ENCODE results near the gene HDAC4.

DNA sequence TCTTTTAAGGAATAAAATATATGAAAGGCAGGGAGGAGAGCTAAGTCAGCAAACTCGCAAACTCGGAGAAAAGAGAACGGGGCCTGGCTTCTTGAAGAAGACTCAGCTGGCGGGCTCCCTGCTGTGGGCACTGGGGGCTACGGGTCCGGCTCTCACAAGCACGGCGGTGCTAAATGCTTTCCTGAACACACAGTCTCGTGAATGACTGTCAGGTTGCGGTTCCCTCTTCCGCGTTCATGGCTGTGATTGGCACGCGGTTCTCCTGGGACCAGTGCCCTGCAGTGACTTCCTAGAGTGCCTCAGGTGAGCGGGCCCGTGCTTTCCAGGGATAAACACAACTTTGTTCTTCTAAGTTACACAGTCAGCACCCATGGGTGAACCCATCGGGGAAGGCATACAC is 208.4 kb downstream of the HDAC4 start:
- TF ChIP-seq, protein P1, sequence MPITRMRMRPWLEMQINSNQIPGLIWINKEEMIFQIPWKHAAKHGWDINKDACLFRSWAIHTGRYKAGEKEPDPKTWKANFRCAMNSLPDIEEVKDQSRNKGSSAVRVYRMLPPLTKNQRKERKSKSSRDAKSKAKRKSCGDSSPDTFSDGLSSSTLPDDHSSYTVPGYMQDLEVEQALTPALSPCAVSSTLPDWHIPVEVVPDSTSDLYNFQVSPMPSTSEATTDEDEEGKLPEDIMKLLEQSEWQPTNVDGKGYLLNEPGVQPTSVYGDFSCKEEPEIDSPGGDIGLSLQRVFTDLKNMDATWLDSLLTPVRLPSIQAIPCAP (CRISPR knock-in tag; IDR thresholded peaks at IDR 0.05) = no peak
- TF ChIP-seq, protein P2, sequence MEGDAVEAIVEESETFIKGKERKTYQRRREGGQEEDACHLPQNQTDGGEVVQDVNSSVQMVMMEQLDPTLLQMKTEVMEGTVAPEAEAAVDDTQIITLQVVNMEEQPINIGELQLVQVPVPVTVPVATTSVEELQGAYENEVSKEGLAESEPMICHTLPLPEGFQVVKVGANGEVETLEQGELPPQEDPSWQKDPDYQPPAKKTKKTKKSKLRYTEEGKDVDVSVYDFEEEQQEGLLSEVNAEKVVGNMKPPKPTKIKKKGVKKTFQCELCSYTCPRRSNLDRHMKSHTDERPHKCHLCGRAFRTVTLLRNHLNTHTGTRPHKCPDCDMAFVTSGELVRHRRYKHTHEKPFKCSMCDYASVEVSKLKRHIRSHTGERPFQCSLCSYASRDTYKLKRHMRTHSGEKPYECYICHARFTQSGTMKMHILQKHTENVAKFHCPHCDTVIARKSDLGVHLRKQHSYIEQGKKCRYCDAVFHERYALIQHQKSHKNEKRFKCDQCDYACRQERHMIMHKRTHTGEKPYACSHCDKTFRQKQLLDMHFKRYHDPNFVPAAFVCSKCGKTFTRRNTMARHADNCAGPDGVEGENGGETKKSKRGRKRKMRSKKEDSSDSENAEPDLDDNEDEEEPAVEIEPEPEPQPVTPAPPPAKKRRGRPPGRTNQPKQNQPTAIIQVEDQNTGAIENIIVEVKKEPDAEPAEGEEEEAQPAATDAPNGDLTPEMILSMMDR (IDR thresholded peaks at IDR 0.05) = no peak
- TF ChIP-seq ELF4 (CRISPR knock-in tag; IDR thresholded peaks at IDR 0.05; ENCODE audit: low read depth) (no peak), RELA (CRISPR knock-in tag; IDR thresholded peaks at IDR 0.05; ENCODE audit: borderline replicate concordance) (no peak), AFF4 (CRISPR knock-in tag; IDR thresholded peaks at IDR 0.05; ENCODE audit: borderline replicate concordance) (no peak), ZNF671 (CRISPR knock-in tag; IDR thresholded peaks at IDR 0.05) (no peak), FOXP1 (CRISPR knock-in tag; IDR thresholded peaks at IDR 0.05; ENCODE audit: borderline replicate concordance) (no peak), E2F5 (CRISPR knock-in tag; IDR thresholded peaks at IDR 0.05) (no peak), CREM (CRISPR knock-in tag; IDR thresholded peaks at IDR 0.05) (no peak)
- TF ChIP-seq, protein P3, sequence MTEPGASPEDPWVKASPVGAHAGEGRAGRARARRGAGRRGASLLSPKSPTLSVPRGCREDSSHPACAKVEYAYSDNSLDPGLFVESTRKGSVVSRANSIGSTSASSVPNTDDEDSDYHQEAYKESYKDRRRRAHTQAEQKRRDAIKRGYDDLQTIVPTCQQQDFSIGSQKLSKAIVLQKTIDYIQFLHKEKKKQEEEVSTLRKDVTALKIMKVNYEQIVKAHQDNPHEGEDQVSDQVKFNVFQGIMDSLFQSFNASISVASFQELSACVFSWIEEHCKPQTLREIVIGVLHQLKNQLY (CRISPR knock-in tag; IDR thresholded peaks at IDR 0.05) = no peak
- TF ChIP-seq, protein P4, sequence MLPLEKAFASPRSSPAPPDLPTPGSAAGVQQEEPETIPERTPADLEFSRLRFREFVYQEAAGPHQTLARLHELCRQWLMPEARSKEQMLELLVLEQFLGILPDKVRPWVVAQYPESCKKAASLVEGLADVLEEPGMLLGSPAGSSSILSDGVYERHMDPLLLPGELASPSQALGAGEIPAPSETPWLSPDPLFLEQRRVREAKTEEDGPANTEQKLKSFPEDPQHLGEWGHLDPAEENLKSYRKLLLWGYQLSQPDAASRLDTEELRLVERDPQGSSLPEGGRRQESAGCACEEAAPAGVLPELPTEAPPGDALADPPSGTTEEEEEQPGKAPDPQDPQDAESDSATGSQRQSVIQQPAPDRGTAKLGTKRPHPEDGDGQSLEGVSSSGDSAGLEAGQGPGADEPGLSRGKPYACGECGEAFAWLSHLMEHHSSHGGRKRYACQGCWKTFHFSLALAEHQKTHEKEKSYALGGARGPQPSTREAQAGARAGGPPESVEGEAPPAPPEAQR (CRISPR knock-in tag; IDR thresholded peaks at IDR 0.05) = no peak
- TF ChIP-seq, protein P5, sequence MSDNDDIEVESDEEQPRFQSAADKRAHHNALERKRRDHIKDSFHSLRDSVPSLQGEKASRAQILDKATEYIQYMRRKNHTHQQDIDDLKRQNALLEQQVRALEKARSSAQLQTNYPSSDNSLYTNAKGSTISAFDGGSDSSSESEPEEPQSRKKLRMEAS (CRISPR knock-in tag; IDR thresholded peaks at IDR 0.05) = no peak

Data from WTC11 (cell line).